SK-N-SH (cell line): ENCODE data around the gene SFT2D3.

ENCODE experiments used
- SIN3A ChIP-seq: IDR thresholded peaks from 2 replicates; pipeline ENCODE4 v1.6.1; 2012; ENCODE audit warnings: low read depth, mild to moderate bottlenecking, low read length, moderate library complexity, borderline replicate concordance
- TF ChIP-seq, protein P1 (sequence below): fragments of 200-600 bp; sonication (generic); IDR thresholded peaks from 2 replicates; pipeline ENCODE4 v1.6.1; 2017; ENCODE audit warnings: antibody characterized with exemption, mild to moderate bottlenecking, moderate library complexity

DNA sequence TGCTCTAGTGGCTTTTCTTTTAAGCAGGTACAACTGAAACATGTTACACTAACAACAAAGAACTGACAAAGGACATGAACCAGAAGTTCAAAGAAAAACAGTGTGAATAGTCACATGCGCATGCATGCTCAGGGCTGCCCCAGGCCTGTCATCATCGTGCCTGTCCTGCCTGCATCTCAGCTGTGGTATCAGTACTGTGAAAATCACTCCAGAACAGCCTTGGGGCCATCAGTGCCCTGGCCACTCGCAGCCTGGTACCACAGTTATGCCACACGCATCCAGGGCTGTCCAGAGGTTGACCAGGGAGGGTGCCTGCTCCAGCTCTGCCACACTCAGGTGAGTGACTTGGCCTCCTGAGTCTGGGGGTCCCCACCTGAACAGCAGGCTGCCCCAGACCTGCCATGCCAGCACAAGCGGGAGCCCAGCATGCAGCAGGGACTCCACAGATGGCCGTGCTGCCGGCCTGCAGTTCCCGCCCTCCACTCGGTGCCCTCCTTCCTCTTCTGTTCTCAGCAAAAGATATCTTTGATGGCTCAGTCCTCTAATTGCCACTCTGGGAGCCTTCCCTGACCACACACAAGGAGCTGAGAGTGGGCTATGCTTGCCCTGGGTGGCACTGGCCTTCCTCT is 38.2 kb upstream of the SFT2D3 start:
- TF ChIP-seq SIN3A: no peak
- TF ChIP-seq, protein P1, sequence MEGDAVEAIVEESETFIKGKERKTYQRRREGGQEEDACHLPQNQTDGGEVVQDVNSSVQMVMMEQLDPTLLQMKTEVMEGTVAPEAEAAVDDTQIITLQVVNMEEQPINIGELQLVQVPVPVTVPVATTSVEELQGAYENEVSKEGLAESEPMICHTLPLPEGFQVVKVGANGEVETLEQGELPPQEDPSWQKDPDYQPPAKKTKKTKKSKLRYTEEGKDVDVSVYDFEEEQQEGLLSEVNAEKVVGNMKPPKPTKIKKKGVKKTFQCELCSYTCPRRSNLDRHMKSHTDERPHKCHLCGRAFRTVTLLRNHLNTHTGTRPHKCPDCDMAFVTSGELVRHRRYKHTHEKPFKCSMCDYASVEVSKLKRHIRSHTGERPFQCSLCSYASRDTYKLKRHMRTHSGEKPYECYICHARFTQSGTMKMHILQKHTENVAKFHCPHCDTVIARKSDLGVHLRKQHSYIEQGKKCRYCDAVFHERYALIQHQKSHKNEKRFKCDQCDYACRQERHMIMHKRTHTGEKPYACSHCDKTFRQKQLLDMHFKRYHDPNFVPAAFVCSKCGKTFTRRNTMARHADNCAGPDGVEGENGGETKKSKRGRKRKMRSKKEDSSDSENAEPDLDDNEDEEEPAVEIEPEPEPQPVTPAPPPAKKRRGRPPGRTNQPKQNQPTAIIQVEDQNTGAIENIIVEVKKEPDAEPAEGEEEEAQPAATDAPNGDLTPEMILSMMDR: no peak
